ENCODE measurements around the gene DTNA. TPM values are rescaled to one million over a fixed set of nuclear protein-coding genes. Genes with fewer than 3 reads are reported as not detected.
A peak's percentile ranks its signal among the peaks of the same experiment; 100 is the strongest.

The DTNA gene
- total RNA-seq, 1 experiment from 2014 or later = 9.6 TPM

- no peaks in the 10 kb centered on the region for H3K79me2 ChIP-seq (ENCODE audit: insufficient read depth, low read length)
- H4K20me1 ChIP-seq (ENCODE audit: insufficient read depth) = no peaks in the 10 kb centered on the region
- no peaks in the 10 kb centered on the region for H3K36me3 ChIP-seq (ENCODE audit: control insufficient read depth in 1 of 2, insufficient read depth in 2 of 2, low read length in 2 of 2)
- BruUV-seq (replicated peaks) = no TSS peak
- ChIA-PET CTCF (interaction anchor here (0.6 to 2.5 kb wide), 7 partner anchors 14 to 488 kb away, joined by 3 to 19 read pairs (median 4); no protein-coding TSS in a partner anchor), RAD21 (ENCODE audit: low non-redundant PET in 1 of 2, low total read pairs in 2 of 2, uncharacterized antibody in 2 of 2, unreplicated experiment in 2 of 2) (interaction anchor here in 1 of 2 experiments (0.5 kb wide), 1 partner anchor 276 kb away, joined by 3 read pairs; no protein-coding TSS in a partner anchor), POLR2A (no interaction called here)
- no peak overlapping the region for H3K9ac ChIP-seq (ENCODE audit: low read length)
- H3K9me3 ChIP-seq (ENCODE audit: control insufficient read depth in 1 of 2, insufficient read depth in 1 of 2, low read depth in 1 of 2, low read length in 2 of 2) = no peaks in the 10 kb centered on the region
- no peaks in the 10 kb centered on the region for H3K4me1 ChIP-seq (ENCODE audit: control insufficient read depth in 1 of 2, insufficient read depth in 2 of 2, low read length in 2 of 2)
- no peaks in the 10 kb centered on the region for H3K27me3 ChIP-seq (ENCODE audit: insufficient read depth, low read length)
- no peak overlapping the region for H3K4me2 ChIP-seq (ENCODE audit: low read length)
- H3K4me3 ChIP-seq (replicated peaks in 1 of 2; ENCODE audit: low read depth in 1 of 2, low read length in 2 of 2) = no peak overlapping the region
- ATAC-seq (peak; percentile 86), DNase-seq (ENCODE audit: low read depth, low spot score) (peak; percentile 18)
- intact Hi-C loops (cut with micrococcal nuclease) = loop anchor here (2.0 to 10.0 kb wide), 2 partner anchors 277 to 477 kb away; partner anchors contain the start of gene ZNF24
- no peak for TF ChIP-seq ZFX (IDR thresholded peaks at IDR 0.05)
- TF ChIP-seq, protein P1, sequence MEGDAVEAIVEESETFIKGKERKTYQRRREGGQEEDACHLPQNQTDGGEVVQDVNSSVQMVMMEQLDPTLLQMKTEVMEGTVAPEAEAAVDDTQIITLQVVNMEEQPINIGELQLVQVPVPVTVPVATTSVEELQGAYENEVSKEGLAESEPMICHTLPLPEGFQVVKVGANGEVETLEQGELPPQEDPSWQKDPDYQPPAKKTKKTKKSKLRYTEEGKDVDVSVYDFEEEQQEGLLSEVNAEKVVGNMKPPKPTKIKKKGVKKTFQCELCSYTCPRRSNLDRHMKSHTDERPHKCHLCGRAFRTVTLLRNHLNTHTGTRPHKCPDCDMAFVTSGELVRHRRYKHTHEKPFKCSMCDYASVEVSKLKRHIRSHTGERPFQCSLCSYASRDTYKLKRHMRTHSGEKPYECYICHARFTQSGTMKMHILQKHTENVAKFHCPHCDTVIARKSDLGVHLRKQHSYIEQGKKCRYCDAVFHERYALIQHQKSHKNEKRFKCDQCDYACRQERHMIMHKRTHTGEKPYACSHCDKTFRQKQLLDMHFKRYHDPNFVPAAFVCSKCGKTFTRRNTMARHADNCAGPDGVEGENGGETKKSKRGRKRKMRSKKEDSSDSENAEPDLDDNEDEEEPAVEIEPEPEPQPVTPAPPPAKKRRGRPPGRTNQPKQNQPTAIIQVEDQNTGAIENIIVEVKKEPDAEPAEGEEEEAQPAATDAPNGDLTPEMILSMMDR (IDR thresholded peaks at IDR 0.05 in 2 of 3, conservative IDR thresholded peaks at IDR 0.05 in 1 of 3; ENCODE audit: borderline replicate concordance in 1 of 3, insufficient read depth in 1 of 3, low read depth in 2 of 3, low read length in 2 of 3) = peak in 2 of 3 experiments; percentile 47 to 63; a peak in 4 of 6 replicates
- TF ChIP-seq RAD21 (IDR thresholded peaks at IDR 0.05; ENCODE audit: low read depth) = peak; percentile 28; the same call in 1 of the 2 replicates
- no peak for TF ChIP-seq JUND (IDR thresholded peaks at IDR 0.05)
- no peak overlapping the region for H3K27ac ChIP-seq (ENCODE audit: low read depth, low read length)
- peak overlapping the region; percentile 37 for H2AFZ ChIP-seq (ENCODE audit: low read depth, low read length, poor library complexity, severe bottlenecking)
- no peaks in the 10 kb centered on the region for H3K9me2 ChIP-seq (ENCODE audit: insufficient read depth)
These were observed 157.4 kb downstream of the DTNA start for GRCh38 chr18:34867520-34867919.

- no peak overlapping the region for H2AFZ ChIP-seq (ENCODE audit: low read depth, low read length, poor library complexity, severe bottlenecking)
- ChIA-PET POLR2A (no interaction called here), CTCF (no interaction called here), RAD21 (ENCODE audit: low non-redundant PET in 1 of 2, low total read pairs in 2 of 2, uncharacterized antibody in 2 of 2, unreplicated experiment in 2 of 2) (no interaction called here)
- H3K9me2 ChIP-seq (ENCODE audit: insufficient read depth) = no peaks in the 10 kb centered on the region
- intact Hi-C loops (cut with micrococcal nuclease) = no loop called here
- BruUV-seq (replicated peaks) = no TSS peak
- H3K4me3 ChIP-seq (replicated peaks in 1 of 2; ENCODE audit: low read depth in 1 of 2, low read length in 2 of 2) = no peak overlapping the region
- DNase-seq (ENCODE audit: low read depth, low spot score) (no peak), ATAC-seq (no peak)
- H3K27me3 ChIP-seq (ENCODE audit: insufficient read depth, low read length) = no peaks in the 10 kb centered on the region
- no peaks in the 10 kb centered on the region for H4K20me1 ChIP-seq (ENCODE audit: insufficient read depth)
- H3K9me3 ChIP-seq (ENCODE audit: control insufficient read depth in 1 of 2, insufficient read depth in 1 of 2, low read depth in 1 of 2, low read length in 2 of 2) = no peaks in the 10 kb centered on the region
- no peak overlapping the region for H3K4me2 ChIP-seq (ENCODE audit: low read length)
- no peak overlapping the region for H3K9ac ChIP-seq (ENCODE audit: low read length)
- H3K4me1 ChIP-seq (ENCODE audit: control insufficient read depth in 1 of 2, insufficient read depth in 2 of 2, low read length in 2 of 2) = no peaks in the 10 kb centered on the region
- H3K36me3 ChIP-seq (ENCODE audit: control insufficient read depth in 1 of 2, insufficient read depth in 2 of 2, low read length in 2 of 2) = no peaks in the 10 kb centered on the region
- H3K79me2 ChIP-seq (ENCODE audit: insufficient read depth, low read length) = no peaks in the 10 kb centered on the region
- no peak overlapping the region for H3K27ac ChIP-seq (ENCODE audit: low read depth, low read length)
- TF ChIP-seq, protein P2, sequence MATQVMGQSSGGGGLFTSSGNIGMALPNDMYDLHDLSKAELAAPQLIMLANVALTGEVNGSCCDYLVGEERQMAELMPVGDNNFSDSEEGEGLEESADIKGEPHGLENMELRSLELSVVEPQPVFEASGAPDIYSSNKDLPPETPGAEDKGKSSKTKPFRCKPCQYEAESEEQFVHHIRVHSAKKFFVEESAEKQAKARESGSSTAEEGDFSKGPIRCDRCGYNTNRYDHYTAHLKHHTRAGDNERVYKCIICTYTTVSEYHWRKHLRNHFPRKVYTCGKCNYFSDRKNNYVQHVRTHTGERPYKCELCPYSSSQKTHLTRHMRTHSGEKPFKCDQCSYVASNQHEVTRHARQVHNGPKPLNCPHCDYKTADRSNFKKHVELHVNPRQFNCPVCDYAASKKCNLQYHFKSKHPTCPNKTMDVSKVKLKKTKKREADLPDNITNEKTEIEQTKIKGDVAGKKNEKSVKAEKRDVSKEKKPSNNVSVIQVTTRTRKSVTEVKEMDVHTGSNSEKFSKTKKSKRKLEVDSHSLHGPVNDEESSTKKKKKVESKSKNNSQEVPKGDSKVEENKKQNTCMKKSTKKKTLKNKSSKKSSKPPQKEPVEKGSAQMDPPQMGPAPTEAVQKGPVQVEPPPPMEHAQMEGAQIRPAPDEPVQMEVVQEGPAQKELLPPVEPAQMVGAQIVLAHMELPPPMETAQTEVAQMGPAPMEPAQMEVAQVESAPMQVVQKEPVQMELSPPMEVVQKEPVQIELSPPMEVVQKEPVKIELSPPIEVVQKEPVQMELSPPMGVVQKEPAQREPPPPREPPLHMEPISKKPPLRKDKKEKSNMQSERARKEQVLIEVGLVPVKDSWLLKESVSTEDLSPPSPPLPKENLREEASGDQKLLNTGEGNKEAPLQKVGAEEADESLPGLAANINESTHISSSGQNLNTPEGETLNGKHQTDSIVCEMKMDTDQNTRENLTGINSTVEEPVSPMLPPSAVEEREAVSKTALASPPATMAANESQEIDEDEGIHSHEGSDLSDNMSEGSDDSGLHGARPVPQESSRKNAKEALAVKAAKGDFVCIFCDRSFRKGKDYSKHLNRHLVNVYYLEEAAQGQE (IDR thresholded peaks at IDR 0.05; ENCODE audit: low read depth) = no peak
- no peak for TF ChIP-seq SIN3A (IDR thresholded peaks at IDR 0.05; ENCODE audit: low read depth)
- TF ChIP-seq, protein P1 (IDR thresholded peaks at IDR 0.05 in 2 of 3, conservative IDR thresholded peaks at IDR 0.05 in 1 of 3; ENCODE audit: borderline replicate concordance in 1 of 3, insufficient read depth in 1 of 3, low read depth in 2 of 3, low read length in 2 of 3) = no peak
- TF ChIP-seq ELF1 (IDR thresholded peaks at IDR 0.05; ENCODE audit: borderline replicate concordance, low read depth) = no peak
- TF ChIP-seq YY1 (IDR thresholded peaks at IDR 0.05; ENCODE audit: extremely low read depth, insufficient replicate concordance, low read depth, low read length) = no peak
- TF ChIP-seq ZNF274 (IDR thresholded peaks at IDR 0.05; ENCODE audit: low read depth, low read length) = no peak
- TF ChIP-seq RAD21 (IDR thresholded peaks at IDR 0.05; ENCODE audit: low read depth) = no peak
These were observed 160.6 kb downstream of the DTNA start for GRCh38 chr18:34870555-34871310.

All from HCT116 (cell line).